Heart left ventricle (tissue), 16 donors: Measurements from ENCODE around the gene SYNGAP1. TPM values are rescaled to one million over a fixed set of nuclear protein-coding genes. Genes with fewer than 3 reads are reported as not detected.

Experiments used
- ATAC-seq, 4 donors: fragments of 200-7000 bp; cut with Tn5 transposase; one replicate each; pipeline ENCODE4 v1.9.1; 2020 to 2022; ENCODE audit warnings: moderate library complexity in 4 of 4, mild to moderate bottlenecking in 3 of 4, moderate number of reproducible peaks in 1 of 4
- DNase-seq, 5 donors: peaks; one replicate each; pipeline ENCODE4 v3.0.0-alpha.2; 2020
- H3K27ac ChIP-seq, 12 donors: fragments of 200-600 bp; sonication (generic) in 4 of 12; one replicate each; pipeline versions ENCODE4 v1.5.0 to v1.8.0; 2016 to 2022; ENCODE audit warnings: mild to moderate bottlenecking in 2 of 12
- H3K27me3 ChIP-seq, 9 donors: fragments of 200-600 bp; sonication (generic) in 2 of 9; one replicate each; pipeline versions ENCODE4 v1.5.1 to v1.8.0; 2016 to 2022; ENCODE audit warnings: mild to moderate bottlenecking in 3 of 9
- H3K36me3 ChIP-seq, 9 donors: fragments of 200-600 bp; sonication (generic) in 2 of 9; one replicate each; pipeline versions ENCODE4 v1.5.0 to v1.8.0; 2018 to 2022; ENCODE audit warnings: mild to moderate bottlenecking in 2 of 9
- H3K4me1 ChIP-seq, 12 donors: fragments of 200-600 bp; sonication (generic) in 4 of 12; one replicate each; pipeline versions ENCODE4 v1.5.0 to v1.8.0; 2016 to 2022; ENCODE audit warnings: mild to moderate bottlenecking in 3 of 12
- H3K4me3 ChIP-seq, 12 donors: fragments of 200-600 bp; sonication (generic) in 4 of 12; one replicate each; pipeline versions ENCODE4 v1.5.0 to v1.8.0; 2017 to 2022; ENCODE audit warnings: mild to moderate bottlenecking in 9 of 12, moderate library complexity in 4 of 12
- H3K9me3 ChIP-seq, 12 donors: fragments of 200-600 bp; sonication (generic) in 4 of 12; one replicate each; pipeline versions ENCODE4 v1.5.0 to v1.8.0; 2016 to 2022; ENCODE audit warnings: mild to moderate bottlenecking in 1 of 12
- POLR2A ChIP-seq, 2 donors: fragments of 450-650 bp; IDR thresholded peaks; one replicate each; pipeline ENCODE4 v1.6.1; 2017; ENCODE audit warnings: antibody characterized with exemption in 2 of 2, mild to moderate bottlenecking in 2 of 2, moderate library complexity in 2 of 2
- WGBS, 4 donors: extraction: QIAGEN DNeasy Blood & Tissue Kit in 2 of 4; methylation state at CpG; one replicate each; pipeline versions ENCODE4 v1.1.5 to v1.1.7; 2013 to 2018; 5-methylcytosine and 5-hydroxymethylcytosine counted together
- intact Hi-C, 10 donors: fragments of 100-400 bp; cut with DNase I; formaldehyde crosslinking; loops; one replicate each; pipeline versions ENCODE4 v1.11.1 to v1.14.2; 2022
- polyA plus RNA-seq, 2 donors: library from polyadenylated mRNA; stranded (reverse); fragments of 200-250 nt; gene quantifications; one replicate each; pipeline ENCODE4 v1.2.3, GENCODE V29; 2013
- total RNA-seq, 9 donors: library from RNA; depleted of rRNA in 2 of 9; stranded (reverse); fragments of >200 nt in 2 of 9; fragmentation: NEBNext Ultra II Directional in 3 of 9; extraction: Animal tissue kit (Norgen Biotek cat#: 25700) in 3 of 9; gene quantifications; one replicate each; pipeline versions ENCODE4 v1.1.0 to v1.2.4, GENCODE V29; 2016 to 2023
- TF ChIP-seq, protein P1 (sequence below), 12 donors: fragments of 200-600 bp; sonication (generic) in 4 of 12; IDR thresholded peaks; one replicate each; pipeline versions ENCODE4 v1.5.0 to v1.8.0; 2018 to 2022; ENCODE audit warnings: antibody characterized with exemption in 12 of 12, mild to moderate bottlenecking in 5 of 12
- donor health status: ischemic (EF 13 %, LVEDD 7.1; RV severe dilation, severe dysfunction).
- donor health status: healthy with polysubstance abuse.
- donor health status: DM: no; HTN: yes; CAD: no.
- donor health status: DM: no; HTN: no; CAD: no.
- donor health status: ischemic (EF 25% LVEDD 6.9; RV normal size, moderate dysfunction).
- donor health status: ischemic (EF 25% LVEDD 5.7; RV mildly dilated, moderate dysfunction).
- donor health status: healthy.
- donor health status: DM: yes; HTN: yes; CAD: no.
- donor health status: ischemic (EF 35%, LVEDD 5.7; RV mildly dilated, moderate dysfunction).
- donor health status: nonischemic (EF 11% LVEDD 7.7; RV severe dilation, severe dysfunction).
- donor health status: DM: yes; HTN: yes; CAD: no.
- donor health status: PGD.
- donor health status: ischemic (EF 29% LVEDD 5.4; RV normal size, mild dysfunction).
- donor health status: nonischemic (EF 23%, LVEDD 6.1; RV moderate dilation, normal function).

The SYNGAP1 gene
- total and polyA plus RNA-seq, 11 donors = 2.4 to 9.9 (median 5.0) TPM

GRCh38 chr6:33429750-33430052, 9.8 kb downstream of the SYNGAP1 start:
- 46 to 63% (median 54%) methylated on average over 2 of the region's 2 CpGs for WGBS, 4 donors
- peak overlapping the region in 3 of 12 donors; percentile 67 to 98 (median 97) for H3K27ac ChIP-seq
- TF ChIP-seq POLR2A (IDR thresholded peaks at IDR 0.05) = no peak
- H3K4me1 ChIP-seq = peaks cover 0 to 79% (median 53%) of the 10 kb centered on the region in 12 donors
- H3K36me3 ChIP-seq = no peaks in the 10 kb centered on the region
- intact Hi-C loops = loop anchor here in 3 of 10 donors (5.0 to 10.0 kb wide), 2 partner anchors 37 to 145 kb away; partner anchors contain the start of gene KIFC1 (in 1 of the 3)
- H3K27me3 ChIP-seq = no peaks in the 10 kb centered on the region
- no peaks in the 10 kb centered on the region for H3K9me3 ChIP-seq
- DNase-seq (no peak), ATAC-seq (no peak)
- H3K4me3 ChIP-seq = no peak overlapping the region

GRCh38 chr6:33430334-33430733, 10.5 kb downstream of the SYNGAP1 start:
- peaks cover 0 to 72% (median 47%) of the 10 kb centered on the region in 12 donors for H3K4me1 ChIP-seq

GRCh38 chr6:33430991-33431879, 11.4 kb downstream of the SYNGAP1 start:
- DNase-seq (peak in 4 of 5 donors; percentile 55 to 66 (median 60)), ATAC-seq (peak in 1 of 4 donors; percentile 28)
- Histone ChIP-seq H3K9me3 (no peaks in the 10 kb centered on the region), H3K27me3 (no peaks in the 10 kb centered on the region), H3K4me1 (peaks cover 0 to 69% (median 45%) of the 10 kb centered on the region in 12 donors), H3K4me3 (peak overlapping the region in 2 of 12 donors; percentile 10 to 28), H3K36me3 (peaks cover 0 to 15% (median 12%) of the 10 kb centered on the region in 9 donors), H3K27ac (peak overlapping the region in 2 of 12 donors; percentile 18 to 75)
- TF ChIP-seq, protein P1, sequence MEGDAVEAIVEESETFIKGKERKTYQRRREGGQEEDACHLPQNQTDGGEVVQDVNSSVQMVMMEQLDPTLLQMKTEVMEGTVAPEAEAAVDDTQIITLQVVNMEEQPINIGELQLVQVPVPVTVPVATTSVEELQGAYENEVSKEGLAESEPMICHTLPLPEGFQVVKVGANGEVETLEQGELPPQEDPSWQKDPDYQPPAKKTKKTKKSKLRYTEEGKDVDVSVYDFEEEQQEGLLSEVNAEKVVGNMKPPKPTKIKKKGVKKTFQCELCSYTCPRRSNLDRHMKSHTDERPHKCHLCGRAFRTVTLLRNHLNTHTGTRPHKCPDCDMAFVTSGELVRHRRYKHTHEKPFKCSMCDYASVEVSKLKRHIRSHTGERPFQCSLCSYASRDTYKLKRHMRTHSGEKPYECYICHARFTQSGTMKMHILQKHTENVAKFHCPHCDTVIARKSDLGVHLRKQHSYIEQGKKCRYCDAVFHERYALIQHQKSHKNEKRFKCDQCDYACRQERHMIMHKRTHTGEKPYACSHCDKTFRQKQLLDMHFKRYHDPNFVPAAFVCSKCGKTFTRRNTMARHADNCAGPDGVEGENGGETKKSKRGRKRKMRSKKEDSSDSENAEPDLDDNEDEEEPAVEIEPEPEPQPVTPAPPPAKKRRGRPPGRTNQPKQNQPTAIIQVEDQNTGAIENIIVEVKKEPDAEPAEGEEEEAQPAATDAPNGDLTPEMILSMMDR (IDR thresholded peaks at IDR 0.05) = no peak
- no peak for TF ChIP-seq POLR2A (IDR thresholded peaks at IDR 0.05)
- 7 to 12% (median 8%) methylated on average over 12 of the region's 12 CpGs for WGBS, 4 donors
- intact Hi-C loops = no loop called here

More at GRCh38 chr6:33430334-33430733, 10.5 kb downstream of the SYNGAP1 start:
- H3K4me3 ChIP-seq = no peak overlapping the region
- ATAC-seq = no peak
- peak in 1 of 5 donors; percentile 12 for DNase-seq
- 49 to 60% (median 58%) methylated on average over 2 of the region's 2 CpGs for WGBS, 4 donors
- intact Hi-C loops = no loop called here
- peak overlapping the region in 2 of 12 donors; percentile 67 to 75 for H3K27ac ChIP-seq
- no peaks in the 10 kb centered on the region for H3K27me3 ChIP-seq
- no peaks in the 10 kb centered on the region for H3K9me3 ChIP-seq
- peaks cover 0 to 6% (median 3%) of the 10 kb centered on the region in 9 donors for H3K36me3 ChIP-seq
- TF ChIP-seq POLR2A (IDR thresholded peaks at IDR 0.05) = no peak
- TF ChIP-seq, protein P1 (IDR thresholded peaks at IDR 0.05) = no peak

DNA sequence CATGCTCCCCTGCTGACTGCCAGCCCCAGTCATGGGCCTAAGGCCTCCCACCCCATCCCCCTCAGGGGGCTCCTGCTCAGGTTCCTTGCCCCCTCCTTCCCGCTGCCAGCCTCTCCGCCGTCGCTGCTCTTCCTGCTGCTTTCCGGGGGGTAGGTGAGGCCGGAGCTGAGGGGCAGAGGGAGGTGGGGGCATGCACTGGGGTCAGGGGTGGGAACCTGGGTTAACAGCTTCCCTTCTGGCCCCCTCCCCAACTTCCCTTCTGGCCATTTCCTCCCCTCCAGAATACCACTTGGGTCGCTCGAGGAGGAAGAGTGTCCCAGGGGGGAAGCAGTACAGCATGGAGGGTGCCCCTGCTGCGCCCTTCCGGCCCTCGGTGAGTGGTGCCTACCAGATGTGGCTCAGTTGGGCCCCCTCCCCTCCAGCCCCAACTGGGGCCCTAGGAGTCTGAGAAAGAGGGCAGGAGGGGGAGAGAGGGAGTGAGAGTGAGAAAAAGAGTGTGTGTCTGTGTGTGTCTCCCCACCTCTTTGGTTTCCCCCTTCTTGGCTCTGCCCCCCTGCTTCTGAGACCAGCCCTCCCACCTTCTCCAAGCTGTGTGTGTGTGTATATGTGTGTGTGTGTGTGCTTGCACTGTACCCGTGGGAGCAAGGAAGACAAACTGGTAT, 12.1 kb downstream of the SYNGAP1 start:
- peak overlapping the region in 3 of 12 donors; percentile 18 to 75 (median 71) for H3K27ac ChIP-seq
- ATAC-seq = no peak
- H3K4me1 ChIP-seq = peaks cover 0 to 62% (median 38%) of the 10 kb centered on the region in 12 donors

More for the DNA sequence above, 12.1 kb downstream of the SYNGAP1 start:
- H3K9me3 ChIP-seq = no peaks in the 10 kb centered on the region
- WGBS, 4 donors = 59 to 74% (median 64%) methylated on average over 7 to 12 of the region's 12 CpGs
- H3K27me3 ChIP-seq = no peaks in the 10 kb centered on the region
- peaks cover 0 to 22% (median 19%) of the 10 kb centered on the region in 9 donors for H3K36me3 ChIP-seq
- DNase-seq = peak in 1 of 5 donors; percentile 17
- H3K4me3 ChIP-seq = no peak overlapping the region
- TF ChIP-seq POLR2A (IDR thresholded peaks at IDR 0.05) = no peak
- TF ChIP-seq, protein P1 (IDR thresholded peaks at IDR 0.05) = no peak
- intact Hi-C loops = no loop called here
